CD8-positive, alpha-beta memory T cell (primary cell): ENCODE measurements around the gene PIP4K2C. TPM values are rescaled to one million over a fixed set of nuclear protein-coding genes. Genes with fewer than 3 reads are reported as not detected.

Source experiments
- CTCF ChIA-PET: fragments of 350-600 bp; sonication (Branson Sonifier 250); formaldehyde crosslinking; loops from one replicate; lab custom pipeline; 2021; ENCODE audit warnings: antibody characterized with exemption; lab: Charles Lee
- POLR2A ChIA-PET: fragments of 350-600 bp; sonication (Branson Sonifier 250); formaldehyde crosslinking; loops from one replicate; lab custom pipeline; 2021; ENCODE audit warnings: antibody characterized with exemption; lab: Charles Lee
- DNase-seq, 5 donors: peaks; one replicate each; pipeline versions ENCODE4 v3.0.0 to v3.0.0-alpha.2; 2020 to 2022; ENCODE audit warnings: mixed read lengths in 1 of 5
- H3K27ac ChIP-seq: one replicate; pipeline ENCODE4 v1.7.0; 2013; ENCODE audit warnings: low read depth, mild to moderate bottlenecking, low read length, moderate library complexity
- H3K27me3 ChIP-seq: 2 replicates; pipeline ENCODE4 v1.7.0; 2013; ENCODE audit warnings: low read length, mild to moderate bottlenecking; ENCODE audit not compliant: insufficient read depth, poor library complexity, severe bottlenecking
- H3K36me3 ChIP-seq: 2 replicates; pipeline ENCODE4 v1.7.0; 2013; ENCODE audit warnings: mild to moderate bottlenecking, low read length, moderate library complexity; ENCODE audit not compliant: insufficient read depth
- H3K4me1 ChIP-seq: 2 replicates; pipeline ENCODE4 v1.7.0; 2013; ENCODE audit warnings: mild to moderate bottlenecking, low read length, moderate library complexity; ENCODE audit not compliant: insufficient read depth
- H3K4me3 ChIP-seq: 2 replicates; pipeline ENCODE4 v1.7.0; 2013; ENCODE audit warnings: mild to moderate bottlenecking, low read length
- H3K9me3 ChIP-seq: 2 replicates; pipeline ENCODE4 v1.7.0; 2013; ENCODE audit warnings: mild to moderate bottlenecking, low read length
- H3K27ac Mint-ChIP-seq, 8 donors: one replicate each; pipeline ENCODE4 v1.8.0; 2020 to 2021; ENCODE audit warnings: mixed read lengths in 8 of 8, mild to moderate bottlenecking in 6 of 8, inconsistent platforms in 3 of 8, moderate library complexity in 3 of 8
- H3K27me3 Mint-ChIP-seq, 2 donors: one replicate each; pipeline ENCODE4 v1.8.0; 2020 to 2021; ENCODE audit warnings: mixed read lengths in 2 of 2, mild to moderate bottlenecking in 1 of 2, moderate library complexity in 1 of 2
- H3K36me3 Mint-ChIP-seq, 3 donors: one replicate each; pipeline ENCODE4 v1.8.0; 2020 to 2021; ENCODE audit warnings: mixed read lengths in 3 of 3, inconsistent platforms in 1 of 3, mild to moderate bottlenecking in 1 of 3
- H3K4me1 Mint-ChIP-seq, 3 donors: one replicate each; pipeline ENCODE4 v1.8.0; 2020 to 2021; ENCODE audit warnings: mixed read lengths in 3 of 3, inconsistent platforms in 1 of 3, mild to moderate bottlenecking in 1 of 3
- H3K4me3 Mint-ChIP-seq, 7 donors: one replicate each; pipeline ENCODE4 v1.8.0; 2020 to 2021; ENCODE audit warnings: mixed read lengths in 7 of 7, mild to moderate bottlenecking in 6 of 7, moderate library complexity in 4 of 7, inconsistent platforms in 2 of 7
- H3K9me3 Mint-ChIP-seq, 5 donors: one replicate each; pipeline ENCODE4 v1.8.0; 2020 to 2022; ENCODE audit warnings: mixed read lengths in 5 of 5, mild to moderate bottlenecking in 3 of 5, moderate library complexity in 2 of 5, inconsistent platforms in 1 of 5
- polyA plus RNA-seq: library from polyadenylated mRNA; unstranded; fragments of 300-500 nt; fragmentation: Illumina TruSeq; gene quantifications from one replicate; pipeline ENCODE4 v1.2.3, GENCODE V29; 2021
- total RNA-seq, 2 experiments: library from RNA; stranded (reverse); gene quantifications; one replicate each; pipeline ENCODE4 v1.2.3, GENCODE V29; 2021

Gene PIP4K2C
- total and polyA plus RNA-seq, 3 experiments from 2014 or later, result 24.7 to 40.6 (median 29.7) TPM

DNA sequence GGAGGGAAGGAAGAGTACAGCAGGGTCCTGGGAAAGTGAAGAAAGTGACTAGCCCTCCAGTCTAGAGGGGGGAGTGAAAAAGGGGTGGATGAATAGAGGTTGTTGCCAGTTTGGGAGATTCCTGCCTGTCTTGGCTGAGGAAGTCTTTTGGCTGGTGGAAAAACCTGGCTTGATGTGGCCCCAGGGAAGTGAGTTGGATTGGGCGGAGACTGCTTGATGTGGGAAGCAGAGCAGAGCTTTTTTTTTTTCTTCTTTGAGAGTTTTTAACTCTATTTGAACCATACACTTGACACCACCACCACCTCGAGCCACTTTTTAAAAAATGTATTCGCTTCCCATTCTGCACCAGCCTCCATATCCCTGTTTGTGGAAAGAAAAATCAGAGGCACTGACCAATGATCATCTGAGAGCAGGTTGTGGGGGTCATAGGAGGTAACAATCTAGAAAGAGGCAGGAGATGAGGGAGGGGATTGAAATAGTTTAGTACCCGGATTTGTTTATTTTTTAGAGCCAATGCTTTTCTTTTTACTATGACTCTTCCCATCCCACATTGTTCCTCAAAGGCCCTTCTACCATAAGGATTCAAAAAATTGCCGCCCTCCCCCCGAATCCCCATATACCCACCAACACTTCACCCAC lies 12.9 kb downstream of the PIP4K2C start:
- Mint-ChIP-seq H3K27me3 (peaks cover 0 to under 1% of the 10 kb centered on the region in 2 donors), H3K27ac (peak overlapping the region; percentile 64 to 94 (median 90)), H3K9me3 (no peaks in the 10 kb centered on the region), H3K4me1 (peaks cover 32 to 43% (median 37%) of the 10 kb centered on the region in 3 donors), H3K36me3 (peaks cover 0 to 51% (median 26%) of the 10 kb centered on the region in 3 donors), H3K4me3 (peak overlapping the region; percentile 85 to 94 (median 88))
- H3K36me3 ChIP-seq, result peaks cover 14% of the 10 kb centered on the region
- ChIA-PET POLR2A (no interaction called here), CTCF (interaction anchor here (0.9 to 1.6 kb wide), 4 partner anchors 12 to 151 kb away, joined by 3 to 6 read pairs (median 4); partner anchors contain the start of gene B4GALNT1)
- DNase-seq, result no peak
- no peaks in the 10 kb centered on the region for H3K9me3 ChIP-seq
- no peak overlapping the region for H3K27ac ChIP-seq
- no peaks in the 10 kb centered on the region for H3K27me3 ChIP-seq
- H3K4me1 ChIP-seq, result peaks cover 28% of the 10 kb centered on the region
- H3K4me3 ChIP-seq, result peak overlapping the region; percentile 78

DNA sequence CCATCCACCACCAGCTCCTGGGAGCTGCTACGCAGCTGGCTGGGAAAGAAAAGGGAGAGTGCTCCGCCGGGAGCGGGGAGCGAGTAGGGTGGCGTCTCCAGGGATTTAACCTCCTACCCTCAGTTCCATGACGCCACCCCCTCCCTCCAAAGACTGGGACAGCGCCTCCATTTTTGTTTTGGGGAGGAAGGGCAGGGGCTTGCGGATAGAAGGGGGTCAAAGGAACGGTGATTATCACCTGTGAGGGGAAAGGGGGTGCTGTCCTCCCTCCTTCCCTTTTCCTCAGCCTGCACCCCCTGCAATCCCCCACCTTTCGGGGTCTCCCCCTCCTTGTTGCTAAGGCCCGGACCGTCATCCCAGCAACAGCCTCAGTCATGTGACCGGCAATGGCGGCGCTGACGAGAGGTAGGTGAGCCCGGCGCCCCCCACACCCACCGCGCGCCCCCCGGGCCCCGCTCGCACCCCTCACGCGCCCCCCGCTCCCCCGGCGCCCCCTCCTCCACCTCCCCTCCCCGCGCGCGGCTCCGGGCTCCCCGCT lies 13.5 kb downstream of the PIP4K2C start, which contains the start of gene DTX3:
DTX3 (plus strand) TSS at position 371 of the 538 bp plus-strand sequence. CDS start 1,694 bp downstream, outside the sequence.
- Histone ChIP-seq H3K36me3 (peaks cover 12% of the 10 kb centered on the region), H3K27me3 (no peaks in the 10 kb centered on the region), H3K4me3 (peak within 1 kb of the TSS; percentile 78), H3K4me1 (peaks cover 28% of the 10 kb centered on the region), H3K9me3 (no peaks in the 10 kb centered on the region), H3K27ac (no peak within 1 kb of the TSS)
- H3K4me1 Mint-ChIP-seq, result peaks cover 32 to 43% (median 37%) of the 10 kb centered on the region in 3 donors
- DNase-seq, result peak in 2 of 5 donors; percentile 56 to 73
- ChIA-PET CTCF (interaction anchor here (0.9 to 1.6 kb wide), 3 partner anchors 22 to 152 kb away, joined by 3 to 6 read pairs (median 5); partner anchors contain the start of gene B4GALNT1), POLR2A (no interaction called here)
- H3K4me3 Mint-ChIP-seq, result peak within 1 kb of the TSS; percentile 85 to 94 (median 88)
- H3K9me3 Mint-ChIP-seq, result no peaks in the 10 kb centered on the region
- H3K27ac Mint-ChIP-seq, result peak within 1 kb of the TSS; percentile 64 to 96 (median 92)
- no peaks in the 10 kb centered on the region for H3K27me3 Mint-ChIP-seq
- H3K36me3 Mint-ChIP-seq, result peaks cover 0 to 50% (median 24%) of the 10 kb centered on the region in 3 donors

DNA sequence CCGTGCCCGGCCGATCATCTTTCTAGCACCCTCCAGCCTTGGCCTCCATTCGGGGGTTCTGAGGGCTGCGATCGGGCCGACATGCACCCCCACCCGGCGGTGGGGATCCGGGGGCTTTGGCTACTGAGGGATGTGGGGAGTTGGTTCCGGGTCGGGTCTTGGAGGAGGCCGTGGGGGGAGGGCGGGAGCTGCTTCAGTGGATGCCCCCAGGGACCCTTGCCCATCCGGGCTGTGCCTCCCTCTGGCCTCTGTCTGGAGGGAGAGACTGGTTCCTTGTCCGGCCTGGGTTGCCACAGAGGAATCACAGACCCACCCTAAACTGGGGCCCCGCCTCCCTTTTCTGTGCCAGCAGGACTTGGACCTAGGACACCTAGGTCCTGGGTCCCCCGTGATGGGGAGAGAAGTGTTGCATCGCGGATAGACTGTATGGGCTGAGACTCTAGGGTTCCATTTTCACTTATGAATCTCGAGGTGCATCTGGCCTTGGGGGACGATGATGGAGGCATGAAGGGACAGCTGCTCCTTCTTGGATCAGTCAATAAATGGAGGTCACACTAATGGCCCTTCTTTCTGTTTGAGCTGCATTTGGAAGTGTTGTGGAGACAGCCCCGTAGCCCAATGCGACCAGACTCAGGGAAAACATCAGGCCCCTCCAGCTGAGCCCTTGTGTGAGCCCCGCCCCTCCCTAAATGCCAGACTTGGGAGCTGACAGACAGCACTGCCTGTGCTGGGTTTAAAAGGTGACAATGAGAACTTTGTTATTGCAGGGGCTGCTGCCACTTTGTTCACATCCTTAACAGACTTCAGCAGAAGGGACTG lies 14.2 kb downstream of the PIP4K2C start:
- H3K4me1 Mint-ChIP-seq, result peaks cover 32 to 43% (median 37%) of the 10 kb centered on the region in 3 donors
- no peaks in the 10 kb centered on the region for H3K9me3 Mint-ChIP-seq
- H3K4me3 Mint-ChIP-seq, result peak overlapping the region; percentile 85 to 94 (median 88)
- no peaks in the 10 kb centered on the region for H3K9me3 ChIP-seq
- peaks cover 29% of the 10 kb centered on the region for H3K4me1 ChIP-seq
- H3K36me3 ChIP-seq, result peaks cover 12% of the 10 kb centered on the region
- peak overlapping the region in 6 of 8 donors; percentile 80 to 96 (median 90) for H3K27ac Mint-ChIP-seq
- H3K36me3 Mint-ChIP-seq, result peaks cover 0 to 44% (median 21%) of the 10 kb centered on the region in 3 donors
- H3K27me3 Mint-ChIP-seq, result peaks cover 0 to under 1% of the 10 kb centered on the region in 2 donors
- ChIA-PET CTCF (interaction anchor here (0.8 to 3.0 kb wide), 3 partner anchors 16 to 22 kb away, joined by 3 to 12 read pairs (median 4); no protein-coding TSS in a partner anchor), POLR2A (no interaction called here)
- peak overlapping the region; percentile 69 for H3K4me3 ChIP-seq
- no peaks in the 10 kb centered on the region for H3K27me3 ChIP-seq
- H3K27ac ChIP-seq, result no peak overlapping the region
- no peak for DNase-seq

DNA sequence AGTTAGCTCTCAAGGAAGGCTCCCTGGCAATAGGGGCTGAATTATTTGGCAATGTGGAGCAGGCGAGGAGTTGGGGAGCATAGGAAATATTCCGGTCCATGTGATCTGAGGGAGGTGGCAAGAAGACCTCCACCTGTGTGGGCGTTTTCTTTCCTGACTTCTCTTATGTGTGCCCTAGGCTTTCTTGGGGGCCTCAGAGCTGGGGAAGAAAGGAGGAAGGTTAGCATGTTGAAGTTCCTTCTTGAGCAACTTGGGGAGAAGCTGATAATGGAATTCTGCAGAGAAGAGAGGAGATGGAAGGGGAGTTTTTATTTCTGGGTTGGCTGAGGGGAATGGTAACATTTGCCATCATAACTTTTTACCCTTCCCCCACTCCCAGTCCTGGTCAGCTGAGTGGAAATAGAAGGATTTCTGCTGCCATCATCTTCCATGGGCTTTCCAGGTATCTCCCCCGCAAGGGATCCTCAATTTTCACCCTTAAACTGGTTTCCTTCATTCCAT lies 14.9 kb downstream of the PIP4K2C start:
- peaks cover 0 to 37% (median 18%) of the 10 kb centered on the region in 3 donors for H3K36me3 Mint-ChIP-seq

DNA sequence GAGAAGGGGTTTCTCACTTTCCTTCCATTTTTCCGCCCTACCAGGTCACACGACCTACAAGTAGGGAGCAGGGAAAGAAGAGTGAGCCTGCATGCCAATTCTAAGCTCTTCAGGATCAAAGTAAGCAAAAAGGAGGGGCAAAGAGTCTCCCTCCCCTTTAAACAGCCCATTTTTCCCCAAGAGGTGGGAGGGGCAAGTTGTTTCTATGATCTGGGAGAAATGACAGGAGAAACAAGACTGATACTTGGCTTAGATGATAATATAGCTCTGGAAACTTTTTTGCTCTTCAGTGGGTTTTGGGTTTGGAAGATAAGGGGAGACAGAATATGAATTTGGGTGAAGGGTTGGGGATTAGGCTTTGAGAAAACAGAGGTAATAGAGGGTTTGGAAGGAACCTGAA lies 15.4 kb downstream of the PIP4K2C start:
- Histone ChIP-seq H3K4me1 (peaks cover 39% of the 10 kb centered on the region), H3K9me3 (no peaks in the 10 kb centered on the region), H3K36me3 (peaks cover 4% of the 10 kb centered on the region), H3K27me3 (no peaks in the 10 kb centered on the region), H3K27ac (no peak overlapping the region), H3K4me3 (no peak overlapping the region)
- CTCF ChIA-PET, result interaction anchor here (0.6 to 3.0 kb wide), 4 partner anchors 13 to 165 kb away, joined by 3 to 12 read pairs (median 3); no protein-coding TSS in a partner anchor
- peaks cover 36 to 51% (median 44%) of the 10 kb centered on the region in 3 donors for H3K4me1 Mint-ChIP-seq
- DNase-seq, result no peak
- POLR2A ChIA-PET, result interaction anchor here (0.6 kb wide), 1 partner anchor 26 kb away, joined by 3 read pairs; the partner anchor contains the start of gene B4GALNT1
- H3K36me3 Mint-ChIP-seq, result peaks cover 0 to 32% (median 13%) of the 10 kb centered on the region in 3 donors
- H3K9me3 Mint-ChIP-seq, result no peaks in the 10 kb centered on the region
- H3K27ac Mint-ChIP-seq, result peak overlapping the region in 5 of 8 donors; percentile 11 to 83 (median 55)
- H3K27me3 Mint-ChIP-seq, result peaks cover 4% of the 10 kb centered on the region in 2 donors
- H3K4me3 Mint-ChIP-seq, result peak overlapping the region in 6 of 7 donors; percentile 44 to 90 (median 86)

More for the DNA sequence above, 14.9 kb downstream of the PIP4K2C start:
- Histone ChIP-seq H3K4me1 (peaks cover 36% of the 10 kb centered on the region), H3K27ac (no peak overlapping the region), H3K9me3 (no peaks in the 10 kb centered on the region), H3K36me3 (peaks cover 10% of the 10 kb centered on the region), H3K4me3 (no peak overlapping the region), H3K27me3 (no peaks in the 10 kb centered on the region)
- POLR2A ChIA-PET, result interaction anchor here (0.6 kb wide), 1 partner anchor 27 kb away, joined by 3 read pairs; the partner anchor contains the start of gene B4GALNT1
- Mint-ChIP-seq H3K27me3 (peaks cover 3 to 4% of the 10 kb centered on the region in 2 donors), H3K27ac (peak overlapping the region in 5 of 8 donors; percentile 34 to 96 (median 88)), H3K9me3 (no peaks in the 10 kb centered on the region), H3K4me3 (peak overlapping the region; percentile 73 to 90 (median 88)), H3K4me1 (peaks cover 36 to 49% (median 44%) of the 10 kb centered on the region in 3 donors)
- DNase-seq, result no peak
- CTCF ChIA-PET, result interaction anchor here (0.6 to 3.0 kb wide), 4 partner anchors 13 to 165 kb away, joined by 3 to 12 read pairs (median 4); no protein-coding TSS in a partner anchor

DNA sequence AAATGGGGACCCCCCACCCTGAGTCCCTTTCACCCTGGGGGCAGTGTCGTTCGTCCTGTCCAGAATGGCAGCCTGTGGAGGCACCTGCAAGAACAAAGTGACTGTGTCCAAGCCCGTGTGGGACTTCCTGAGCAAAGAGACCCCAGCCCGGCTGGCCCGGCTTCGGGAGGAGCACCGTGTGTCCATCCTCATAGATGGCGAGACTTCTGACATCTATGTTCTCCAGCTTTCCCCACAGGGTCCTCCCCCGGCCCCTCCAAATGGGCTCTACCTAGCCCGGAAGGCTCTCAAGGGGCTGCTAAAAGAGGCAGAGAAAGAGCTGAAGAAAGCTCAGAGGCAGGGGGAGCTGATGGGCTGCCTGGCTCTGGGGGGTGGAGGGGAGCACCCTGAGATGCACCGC lies 15.8 kb downstream of the PIP4K2C start:
- no peak overlapping the region for H3K4me3 ChIP-seq
- no peaks in the 10 kb centered on the region for H3K27me3 ChIP-seq
- H3K27me3 Mint-ChIP-seq, result peaks cover 4% of the 10 kb centered on the region in 2 donors
- no peak overlapping the region for H3K27ac ChIP-seq
- no peaks in the 10 kb centered on the region for H3K9me3 ChIP-seq
- H3K27ac Mint-ChIP-seq, result peak overlapping the region in 1 of 8 donors; percentile 15
- peaks cover 0 to 28% (median 10%) of the 10 kb centered on the region in 3 donors for H3K36me3 Mint-ChIP-seq
- no peak for DNase-seq
- H3K4me3 Mint-ChIP-seq, result peak overlapping the region in 4 of 7 donors; percentile 6 to 90 (median 60)
- CTCF ChIA-PET, result interaction anchor here (1.1 to 3.0 kb wide), 3 partner anchors 14 to 27 kb away, joined by 3 to 12 read pairs (median 3); no protein-coding TSS in a partner anchor
- peaks cover 36 to 53% (median 44%) of the 10 kb centered on the region in 3 donors for H3K4me1 Mint-ChIP-seq
- H3K4me1 ChIP-seq, result peaks cover 39% of the 10 kb centered on the region
- H3K9me3 Mint-ChIP-seq, result no peaks in the 10 kb centered on the region
- H3K36me3 ChIP-seq, result peaks cover under 1% of the 10 kb centered on the region
- POLR2A ChIA-PET, result no interaction called here
